ENCODE results near the gene MEGF6.

MEGF6 gene

DNA sequence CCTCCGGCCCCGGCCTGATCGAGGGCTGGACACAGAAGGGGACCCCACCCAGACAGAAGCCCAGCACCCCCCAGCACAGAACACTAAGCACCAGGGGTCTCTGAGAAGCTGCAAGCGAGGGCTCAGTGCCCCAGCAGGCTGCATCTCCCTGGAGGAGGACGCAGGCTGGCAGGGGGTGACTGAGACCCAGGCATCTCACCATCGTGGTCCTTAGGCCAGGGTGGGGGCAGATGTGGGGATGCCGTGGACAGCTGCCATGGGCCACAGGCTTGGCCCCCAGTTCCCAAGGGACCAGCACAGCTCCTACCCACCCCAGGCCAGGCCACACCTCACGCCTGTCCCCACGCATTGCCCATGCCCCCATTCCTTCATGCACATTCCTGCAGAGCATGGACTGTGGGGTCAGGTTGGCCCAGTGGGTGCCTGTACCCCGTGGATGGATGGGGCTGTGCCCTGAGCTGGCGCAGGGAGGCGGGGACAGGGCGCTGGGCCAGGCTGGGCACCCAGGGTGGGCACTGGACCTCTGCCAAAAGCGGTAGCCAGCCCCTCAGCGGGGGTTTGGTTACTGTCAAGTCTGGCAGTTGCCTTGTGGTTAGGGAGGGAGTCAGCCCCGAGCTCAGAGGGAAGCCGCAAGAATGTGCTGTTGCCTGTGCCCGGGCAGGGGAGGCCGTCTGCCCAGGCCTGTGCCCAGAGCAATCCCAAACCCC, 95.4 kb downstream of the MEGF6 start:
- DNase-seq: no peak

DNA sequence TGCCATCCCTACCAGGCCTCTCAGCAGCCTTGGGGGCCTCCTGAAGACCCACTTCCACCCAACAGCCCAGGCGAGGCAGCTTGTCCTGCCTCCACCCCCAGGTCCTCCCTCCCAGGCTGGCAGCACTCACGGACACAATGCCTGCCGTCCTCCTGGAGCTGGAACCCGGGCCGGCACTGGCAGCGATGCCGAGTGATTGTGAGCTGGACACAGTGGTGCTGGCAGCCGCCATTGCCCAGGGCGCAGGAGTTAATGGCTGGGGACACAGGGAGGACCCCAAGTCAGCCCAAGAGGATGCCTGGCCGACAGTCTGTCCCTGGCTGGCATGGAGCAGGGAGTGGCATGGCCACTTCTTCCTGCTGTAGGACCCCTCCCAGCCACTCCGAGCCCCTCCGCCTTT, 96.0 kb downstream of the MEGF6 start:
- DNase-seq: no peak

DNA sequence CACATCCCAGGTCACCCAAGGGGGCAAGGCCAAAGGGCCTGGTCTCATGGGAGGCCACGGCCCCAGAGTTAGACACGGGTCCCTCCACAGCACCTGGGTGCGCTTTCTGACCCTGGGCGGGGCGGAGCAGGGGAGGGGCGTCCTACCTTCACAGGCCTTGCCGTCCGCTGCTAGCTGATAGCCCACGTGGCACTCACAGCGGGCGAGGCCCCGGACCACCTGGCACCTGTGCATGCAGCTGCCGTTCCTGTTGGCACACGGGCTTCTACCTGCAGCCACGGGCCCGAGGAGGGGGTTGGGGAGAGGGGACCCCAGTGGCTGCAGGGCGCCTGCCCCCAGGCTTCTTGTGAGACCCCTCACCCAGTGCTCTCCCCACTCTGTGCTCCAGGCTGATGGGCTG, 96.9 kb downstream of the MEGF6 start:
- DNase-seq: no peak

DNA sequence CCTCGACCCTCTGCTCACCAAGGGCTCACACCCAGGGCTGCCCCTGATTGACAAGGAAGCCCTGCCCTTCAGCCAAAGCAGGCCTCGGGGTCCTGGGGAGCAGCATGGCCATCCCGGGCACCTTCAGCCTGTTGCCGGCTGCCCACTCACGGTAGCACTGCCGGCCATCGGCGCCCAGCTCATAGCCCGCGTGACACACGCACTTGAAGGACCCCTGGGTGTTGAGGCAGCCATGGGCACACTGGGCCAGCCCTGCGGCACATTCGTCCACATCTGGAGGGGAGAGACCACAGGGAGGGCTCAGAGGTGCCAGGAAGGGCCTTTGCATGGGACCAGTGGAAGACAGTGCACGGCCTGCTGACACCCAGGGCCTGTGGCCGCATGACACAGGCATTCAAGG, 99.5 kb downstream of the MEGF6 start:
- DNase-seq: no peak

DNA sequence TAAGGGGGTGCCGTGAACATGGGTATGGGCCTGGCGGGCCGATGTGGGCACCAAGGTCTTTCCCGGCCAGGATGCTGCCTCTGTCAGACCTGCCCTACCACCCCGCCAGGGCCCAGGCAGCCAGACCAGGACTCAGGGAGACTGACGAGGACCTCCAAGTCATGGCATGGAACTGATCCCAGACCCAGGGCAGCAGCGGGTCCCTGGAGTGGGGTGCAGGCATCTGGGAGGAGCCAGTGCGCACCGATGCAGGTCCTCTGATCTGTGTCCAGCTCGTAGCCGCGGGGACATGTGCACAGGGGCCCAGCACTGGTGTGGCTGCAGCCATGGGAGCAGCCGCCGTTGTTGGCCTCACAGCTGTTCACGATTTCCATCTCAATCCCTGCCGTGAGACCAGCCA, 100.0 kb downstream of the MEGF6 start:
- DNase-seq: no peak

DNA sequence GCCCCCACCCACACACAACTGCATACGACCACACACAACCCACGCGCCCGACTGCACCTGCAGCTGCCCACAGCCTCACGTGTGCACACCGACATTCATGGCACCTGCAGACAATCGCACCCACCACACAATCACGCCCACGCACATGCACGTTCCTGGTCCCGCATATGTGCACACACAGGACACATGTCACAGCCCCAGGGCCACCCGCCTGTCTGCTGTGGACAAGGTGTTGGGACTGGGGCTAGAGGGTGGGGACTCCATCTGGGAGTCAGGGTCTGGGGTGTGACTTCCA, 100.4 kb downstream of the MEGF6 start:
- DNase-seq: no peak

DNA sequence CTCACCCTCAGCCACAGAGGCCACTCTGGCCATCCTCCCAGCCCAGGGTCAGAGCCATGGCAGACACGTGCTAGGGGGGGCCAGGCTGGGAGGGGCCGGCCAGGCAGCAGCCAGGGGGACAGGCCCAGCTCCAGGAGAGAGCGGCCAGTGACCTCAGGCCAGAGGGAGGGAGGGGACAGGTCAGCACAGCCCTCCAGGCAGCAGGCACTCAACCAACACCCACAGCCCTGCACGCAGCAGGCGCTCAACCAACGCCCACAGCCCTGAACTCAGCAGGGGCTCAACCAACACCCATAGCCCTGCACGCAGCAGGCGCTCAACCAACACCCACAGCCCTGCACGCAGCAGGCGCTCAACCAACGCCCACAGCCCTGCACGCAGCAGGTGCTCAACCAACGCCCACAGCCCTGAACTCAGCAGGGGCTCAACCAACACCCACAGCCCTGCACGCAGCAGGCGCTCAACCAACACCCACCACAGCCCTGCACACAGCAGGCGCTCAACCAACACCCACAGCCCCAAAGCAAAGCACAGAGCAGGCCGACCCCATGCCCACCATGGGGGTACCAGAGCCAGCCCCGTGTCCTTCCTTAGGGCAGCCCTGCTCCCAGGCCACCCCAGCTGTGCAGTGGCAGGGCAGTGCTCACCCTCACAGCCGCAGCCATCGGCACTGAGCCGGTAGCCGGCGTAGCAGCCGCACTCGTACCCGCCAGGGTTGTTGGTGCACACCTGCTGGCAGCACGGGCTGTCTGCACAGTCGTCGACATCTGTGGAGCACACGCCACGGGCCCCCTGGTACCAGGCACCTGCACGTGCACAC, 101.0 kb downstream of the MEGF6 start:
- DNase-seq: no peak

DNA sequence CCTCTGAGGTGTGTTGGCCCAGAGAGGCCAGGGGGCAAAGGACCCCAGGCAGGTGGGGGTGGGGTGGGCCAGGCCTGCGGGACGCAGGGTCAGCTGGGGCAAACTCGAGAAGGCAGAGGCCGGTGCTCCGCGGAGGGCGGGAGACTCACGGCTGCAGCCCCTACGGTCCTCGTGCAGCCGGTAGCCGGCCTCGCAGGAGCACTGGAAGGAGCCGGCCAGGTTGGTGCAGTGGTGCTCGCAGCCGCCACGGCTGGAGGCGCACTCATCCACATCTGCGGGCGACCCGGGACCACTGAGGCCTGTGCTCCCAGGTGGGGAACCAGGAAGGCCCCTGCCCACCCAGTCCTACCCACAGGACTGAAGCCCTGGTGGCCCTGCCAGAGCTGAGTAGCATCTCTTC, 101.6 kb downstream of the MEGF6 start:
- DNase-seq: no peak

DNA sequence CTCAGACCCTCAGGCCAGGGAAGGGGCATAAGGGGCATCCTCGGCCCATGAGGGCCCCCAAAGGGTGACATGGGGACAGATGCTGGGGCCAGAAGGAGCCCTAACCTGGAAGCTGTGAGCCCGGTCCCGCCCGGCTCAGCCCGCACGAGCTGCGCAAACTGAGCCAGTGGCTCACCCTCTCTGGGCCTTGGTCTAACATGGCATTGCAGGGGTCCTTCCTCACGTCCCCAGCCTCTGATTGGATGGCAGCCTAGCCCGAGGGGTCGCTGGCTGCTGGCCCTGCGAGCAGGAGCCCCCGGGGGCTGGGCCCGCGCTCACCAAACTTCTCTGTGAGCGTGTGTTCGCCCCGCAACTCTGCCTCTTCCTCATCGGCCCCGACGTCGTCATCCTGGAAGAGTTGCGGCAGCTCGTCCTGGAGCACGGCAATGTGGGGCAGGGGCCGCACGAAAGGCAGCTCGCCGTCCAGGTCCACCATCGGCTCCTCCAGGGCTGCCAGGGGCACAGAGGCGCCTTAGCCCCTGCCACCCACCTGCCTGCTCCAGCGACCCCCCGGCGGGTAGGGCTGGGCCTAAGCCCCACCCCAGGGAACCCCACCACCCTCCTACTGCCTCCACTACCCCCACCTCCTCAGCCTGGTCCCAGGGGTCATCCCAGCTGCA, 102.4 kb downstream of the MEGF6 start:
- no peak for DNase-seq

DNA sequence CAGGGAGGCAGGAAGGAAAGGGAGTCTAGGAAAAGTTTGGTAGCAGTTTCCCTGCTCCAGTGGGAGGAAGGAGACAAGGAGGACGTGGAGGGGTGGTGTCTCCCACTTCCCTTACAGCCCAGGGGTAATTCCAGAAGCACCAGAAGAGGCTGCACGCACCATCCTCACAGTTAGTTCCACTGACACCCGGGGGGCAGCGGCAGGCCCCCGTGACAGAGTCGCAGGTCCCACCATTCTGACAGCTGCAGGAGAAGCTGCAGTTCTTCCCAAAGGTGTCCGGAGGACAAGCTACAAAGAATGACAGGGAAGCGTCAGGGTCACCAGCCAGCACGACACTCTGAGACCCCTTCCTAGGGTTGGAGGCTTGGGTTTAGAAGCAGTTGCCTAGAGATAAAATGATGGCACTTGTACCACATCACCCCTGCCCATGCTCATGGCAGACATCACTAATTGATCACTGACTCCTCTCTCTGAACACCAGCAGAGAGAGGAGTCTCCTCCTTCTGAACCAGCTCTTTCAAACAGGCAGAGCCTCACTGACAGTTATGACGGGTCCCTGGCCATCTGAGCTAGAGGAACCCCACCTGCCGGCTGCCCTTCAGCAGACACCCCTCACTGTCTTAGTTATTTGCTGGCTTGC, 103.6 kb downstream of the MEGF6 start:
- DNase-seq: no peak

DNA sequence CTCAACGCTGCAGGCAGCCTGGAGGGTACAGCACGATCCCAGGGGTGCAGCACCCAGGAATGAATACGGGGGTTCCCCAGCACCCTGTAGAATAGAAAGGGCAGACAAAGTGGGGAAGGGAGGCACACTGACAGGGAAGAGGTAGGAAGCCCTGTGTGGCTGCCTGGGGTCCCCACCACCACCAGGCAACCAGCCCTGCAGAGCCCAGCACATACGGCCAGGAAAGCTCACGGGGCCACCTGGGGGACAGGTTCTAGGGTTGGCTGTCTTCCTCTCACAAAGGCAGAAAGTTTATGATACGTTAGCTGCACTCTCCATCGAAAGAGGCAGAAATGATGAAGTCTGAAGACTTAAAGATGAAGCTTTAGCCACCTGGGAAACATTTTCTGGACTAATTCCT, 104.4 kb downstream of the MEGF6 start:
- no peak for DNase-seq

DNA sequence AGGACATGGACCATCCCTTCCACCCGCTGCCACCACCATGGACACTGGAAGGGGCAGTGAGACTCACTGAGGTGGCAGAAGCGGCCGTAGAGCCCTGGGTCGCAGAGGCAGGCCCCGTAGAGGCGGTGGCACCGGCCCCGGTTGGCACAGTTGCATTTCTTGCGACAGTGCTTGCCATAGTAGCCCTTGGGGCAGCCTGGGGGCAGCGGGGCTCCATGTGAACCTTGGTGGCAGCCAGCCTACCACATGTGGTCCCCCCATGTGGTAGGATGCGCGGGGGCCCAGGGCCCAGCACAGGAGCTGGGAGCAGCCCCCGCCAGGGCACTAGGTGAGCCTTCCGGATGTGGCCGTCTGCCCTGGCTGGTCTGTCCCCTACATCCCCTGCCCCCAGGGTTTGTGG, 105.3 kb downstream of the MEGF6 start:
- no peak for DNase-seq

DNA sequence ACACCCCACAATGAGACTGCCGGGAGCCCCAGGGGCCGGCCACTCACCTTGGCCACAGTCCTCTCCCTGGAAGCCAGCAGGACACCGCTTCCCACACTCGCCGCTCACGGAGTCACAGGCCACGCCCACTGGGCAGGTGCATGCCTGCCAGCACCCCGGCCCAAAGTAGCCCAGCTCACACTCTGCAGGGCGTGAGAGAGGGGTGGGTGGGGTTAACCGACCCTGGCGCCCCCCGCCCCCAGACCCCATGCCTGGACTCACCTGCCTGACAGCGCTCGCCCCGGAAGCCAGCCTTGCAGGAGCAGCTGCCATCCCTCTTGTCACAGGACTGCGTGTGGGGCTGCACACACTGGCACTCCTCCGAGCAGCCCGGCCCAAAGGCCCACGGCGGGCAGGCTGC, 106.1 kb downstream of the MEGF6 start:
- DNase-seq: no peak

DNA sequence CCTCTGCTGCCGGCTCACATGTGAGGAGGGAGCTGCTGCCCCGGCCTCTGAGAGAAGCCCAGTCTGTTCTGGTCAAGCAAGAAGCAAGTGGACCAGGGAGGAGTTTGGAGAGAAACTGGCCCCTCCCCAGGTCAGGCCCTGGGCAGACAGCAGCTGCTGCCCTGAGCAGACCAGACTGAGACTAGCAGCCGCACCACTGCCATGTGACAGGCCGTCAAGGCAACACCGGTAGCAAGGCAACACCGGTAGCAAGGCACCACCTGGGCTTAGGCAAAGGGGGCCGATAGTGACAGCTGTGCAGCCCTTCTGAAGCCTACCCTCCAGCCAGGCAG, 106.5 kb downstream of the MEGF6 start:
- no peak for DNase-seq

DNA sequence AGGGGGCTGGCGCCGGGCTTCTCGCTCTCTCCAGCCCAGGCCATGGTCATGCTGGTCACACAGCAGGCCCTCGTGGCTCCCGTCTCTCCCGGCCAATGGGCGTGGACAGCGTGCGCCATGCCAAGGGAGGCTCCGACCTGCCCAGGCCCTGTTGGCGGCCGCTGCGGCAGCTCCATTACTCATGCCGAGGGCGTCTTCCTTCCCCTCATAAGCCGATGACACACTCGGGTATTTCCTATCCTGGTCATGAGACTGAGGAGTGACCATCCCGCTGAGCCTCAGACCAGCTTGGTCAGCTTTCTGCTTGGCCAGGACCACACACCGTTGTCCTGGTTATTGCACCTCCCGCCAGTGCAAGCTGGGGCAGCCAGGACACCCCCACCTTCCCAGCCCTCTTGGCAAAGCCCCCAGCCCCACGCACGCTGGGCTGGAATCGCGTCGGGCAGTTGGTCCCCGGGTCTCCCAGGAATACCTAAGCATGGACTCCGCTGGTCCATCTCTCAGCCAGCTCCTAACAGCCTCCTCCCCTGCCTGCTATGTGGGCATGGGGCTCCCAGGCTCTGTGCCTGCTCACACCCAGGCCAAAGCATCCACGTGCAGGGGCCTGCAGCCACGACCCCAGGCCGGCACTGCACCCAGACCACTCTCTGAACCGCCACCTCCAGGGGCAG, 107.0 kb downstream of the MEGF6 start:
- DNase-seq: peak; percentile 85

DNA sequence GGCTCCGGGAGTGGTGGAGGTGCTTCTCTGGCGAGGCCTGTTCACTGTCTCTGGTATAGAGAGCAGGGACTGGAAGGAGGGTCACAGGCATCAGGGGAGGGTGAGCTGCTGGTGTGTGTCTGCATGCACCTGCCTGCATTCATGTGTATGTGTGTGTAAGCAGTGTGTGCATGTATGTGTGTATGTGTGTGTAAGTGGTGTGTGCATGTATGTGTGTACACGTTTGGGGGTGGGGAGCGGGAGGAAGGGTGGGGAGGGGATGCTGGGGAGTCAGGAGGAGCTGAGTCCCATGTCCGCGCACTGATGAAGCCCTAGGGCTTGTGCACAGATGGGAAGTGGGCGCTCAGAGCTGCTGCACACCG, 107.8 kb downstream of the MEGF6 start:
- DNase-seq: no peak

DNA sequence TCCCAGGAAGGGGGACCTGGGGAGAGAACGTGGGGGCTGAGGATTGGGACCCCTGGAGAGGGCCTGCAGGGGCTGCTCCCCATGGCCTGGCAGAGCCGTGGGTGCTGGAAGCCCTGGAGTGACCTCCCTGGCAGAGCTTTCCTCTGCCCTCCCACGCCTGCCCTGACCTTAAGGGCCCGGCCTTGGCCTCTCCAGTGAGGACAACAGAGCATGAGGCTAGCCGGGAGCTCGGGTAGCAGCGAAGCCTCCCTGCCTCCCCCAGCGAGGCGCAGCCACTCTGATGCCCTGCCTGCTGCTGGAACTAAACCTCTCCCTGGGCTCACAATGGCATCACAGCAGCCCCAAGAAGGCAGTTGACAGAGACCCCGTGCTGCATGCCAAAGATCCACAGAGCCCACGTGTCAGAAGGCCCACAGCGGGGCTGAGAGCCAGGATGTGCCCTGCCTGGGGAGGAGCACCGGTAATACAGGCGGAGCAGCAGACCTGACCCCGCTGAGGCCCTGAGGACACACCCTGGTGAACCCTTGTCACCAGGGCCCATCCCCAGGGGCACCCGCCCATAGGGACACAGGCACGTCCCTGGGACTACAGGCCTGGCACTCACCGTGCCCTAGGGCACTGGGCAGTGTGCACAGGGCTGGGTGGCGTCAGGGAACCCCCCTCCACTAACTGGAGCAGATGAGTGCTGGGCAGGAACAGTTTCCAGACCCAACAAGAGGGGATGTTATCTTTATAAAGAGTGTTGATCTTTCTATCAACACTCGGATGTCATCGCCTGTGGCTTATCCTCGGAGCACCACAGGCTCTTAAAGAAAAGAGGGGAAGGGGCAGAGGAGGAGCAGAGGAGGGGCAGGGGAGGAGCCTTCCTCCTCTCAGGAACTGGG, 108.4 kb downstream of the MEGF6 start:
- DNase-seq: no peak

DNA sequence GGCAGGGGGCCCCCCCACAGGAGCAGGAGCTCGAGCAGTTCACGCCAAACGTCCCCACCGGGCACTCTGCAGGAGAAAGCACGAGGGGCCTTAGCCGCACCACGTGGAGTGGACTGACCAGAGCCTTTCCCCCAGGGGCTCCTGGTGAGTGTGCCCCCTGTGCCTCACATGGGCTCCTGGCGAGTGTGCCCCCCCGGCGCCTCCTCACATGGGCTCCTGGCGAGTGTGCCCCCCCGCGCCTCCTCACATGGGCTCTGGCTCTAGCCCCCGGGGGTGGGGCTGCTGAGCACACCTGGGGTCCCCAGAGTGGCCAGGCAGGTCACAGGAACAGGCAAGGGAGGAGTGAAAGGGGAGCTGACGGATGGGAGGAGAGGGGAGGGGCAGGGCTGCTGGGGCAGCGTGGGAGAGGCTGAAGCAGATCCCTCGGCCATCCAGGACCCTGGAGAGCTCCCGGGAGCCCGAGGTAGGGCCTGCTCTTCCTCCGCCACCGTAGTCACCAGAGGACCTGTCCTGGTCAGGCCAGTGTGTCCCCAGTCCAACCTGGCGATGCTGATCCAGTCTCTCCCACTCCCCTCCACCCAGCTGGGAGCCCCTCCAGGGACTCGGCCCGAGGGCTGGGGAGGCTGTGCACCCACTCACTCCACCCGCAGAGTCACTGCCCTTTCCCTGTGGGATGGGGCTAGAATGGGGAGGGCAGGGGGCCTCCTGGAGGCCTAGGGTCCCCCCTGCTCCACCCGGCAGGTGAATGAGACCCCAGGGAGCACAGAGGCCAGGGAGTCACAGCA, 109.3 kb downstream of the MEGF6 start:
- DNase-seq: no peak

DNA sequence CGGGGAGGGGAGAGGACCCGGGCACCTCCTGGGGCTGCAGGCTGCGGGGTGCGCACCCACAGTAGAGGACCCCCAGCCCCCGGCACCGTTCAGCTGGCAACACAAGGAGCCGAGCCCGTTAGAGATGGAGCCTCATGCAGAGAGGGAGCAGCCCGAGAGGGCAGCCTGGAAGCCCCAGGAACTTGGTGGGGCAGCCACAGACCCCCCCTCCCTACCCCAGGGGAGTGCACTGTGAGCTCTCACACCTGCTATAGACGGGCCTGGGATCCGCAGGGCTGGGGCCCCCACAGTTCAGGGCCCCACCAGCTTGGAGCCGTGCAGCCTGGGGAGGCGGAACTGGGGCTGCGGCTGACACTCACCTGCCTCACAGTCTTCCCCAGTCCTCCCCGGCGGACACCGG, 109.9 kb downstream of the MEGF6 start:
- no peak for DNase-seq

DNA sequence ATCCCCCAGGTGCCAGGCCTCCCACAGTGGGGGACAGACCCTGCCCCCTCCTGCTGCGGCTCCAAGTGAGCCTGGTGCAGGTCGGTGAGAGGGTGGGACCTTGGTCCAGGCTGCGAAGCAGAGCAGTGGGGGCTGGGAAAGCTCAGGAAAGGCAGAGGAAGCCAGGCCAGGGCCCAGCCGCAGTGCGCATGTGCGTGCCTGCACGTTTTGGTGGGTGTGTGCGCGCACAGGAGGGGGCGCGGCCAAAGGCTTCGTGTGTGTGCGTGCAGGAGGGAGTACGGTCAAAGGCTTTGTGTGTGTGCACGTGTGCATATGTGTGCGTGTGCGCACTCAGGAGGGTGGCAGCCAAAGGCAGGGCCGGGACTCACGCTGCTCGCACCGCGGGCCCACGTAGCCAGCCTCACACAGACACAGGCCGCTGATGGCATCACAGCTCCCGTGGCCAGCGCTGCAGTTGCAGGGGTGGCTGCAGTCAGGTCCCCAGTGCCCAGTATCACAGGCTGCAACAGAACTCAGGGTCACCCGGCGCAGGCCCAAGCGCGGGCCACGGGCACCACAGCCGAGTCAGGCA, 111.0 kb downstream of the MEGF6 start:
- DNase-seq: no peak

DNA sequence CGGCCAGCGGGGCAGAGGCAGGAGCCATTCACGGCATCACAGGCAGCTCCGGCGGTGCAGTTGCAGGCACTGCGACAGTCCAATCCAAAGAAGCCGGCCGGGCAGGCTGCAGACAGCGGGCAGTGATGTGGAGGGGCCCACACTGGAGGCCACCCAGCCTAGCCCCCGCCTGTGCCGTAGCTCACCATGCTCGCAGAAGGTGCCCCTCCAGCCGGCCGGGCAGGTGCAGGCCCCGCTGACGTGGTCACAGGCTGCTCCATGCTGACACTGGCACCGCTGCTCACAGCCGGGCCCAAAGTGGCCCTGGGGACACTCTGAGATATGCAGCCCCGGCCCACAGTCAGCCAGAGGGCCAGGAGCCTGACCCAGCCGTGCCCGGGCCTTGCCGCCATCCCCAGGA, 111.7 kb downstream of the MEGF6 start:
- no peak for DNase-seq

Data from amniotic stem cell (primary cell).